K562 (cell line): ENCODE results near the gene NCOA3. TPM values are rescaled to one million over a fixed set of nuclear protein-coding genes. Genes with fewer than 3 reads are reported as not detected.

ENCODE experiments used
- ETV6 ChIP-seq, 3 experiments: fragments of 150-350 bp in 1 of 3; sonication (generic) in 1 of 3; formaldehyde crosslinking in 1 of 3; IDR thresholded peaks; 2 replicates each; pipeline versions ENCODE4 v1.6.1 to v1.8.0; 2014 to 2022; ENCODE audit warnings: borderline replicate concordance in 2 of 3, low read depth in 2 of 3, antibody characterized with exemption in 1 of 3, low read length in 1 of 3, mild to moderate bottlenecking in 1 of 3, missing genetic modification reagents in 1 of 3
- GABPB2 ChIP-seq: fragments of 250-450 bp; sonication (Bioruptor Pico); conservative IDR thresholded peaks from 2 replicates; pipeline ENCODE4 v1.5.1; 2021; ENCODE audit warnings: mild to moderate bottlenecking
- HDAC8 ChIP-seq: fragments of 450-650 bp; IDR thresholded peaks from 2 replicates; pipeline ENCODE4 v1.6.1; 2016; ENCODE audit warnings: mild to moderate bottlenecking, missing genetic modification characterization, moderate library complexity, missing compliant biosample characterization
- HOXB6 ChIP-seq: fragments of 250-450 bp; sonication (Bioruptor Pico); IDR thresholded peaks from 2 replicates; pipeline ENCODE4 v1.5.1; 2022; ENCODE audit warnings: mild to moderate bottlenecking, borderline replicate concordance
- NR1H2 ChIP-seq: sonication (generic); formaldehyde crosslinking; IDR thresholded peaks from 2 replicates; pipeline ENCODE4 v1.4.0; 2020; ENCODE audit warnings: mild to moderate bottlenecking, missing genetic modification reagents
- POLR2AphosphoS2 ChIP-seq: IDR thresholded peaks from 2 replicates; pipeline ENCODE4 v1.6.1; 2012; ENCODE audit warnings: low read length, improper control_type of control experiment
- STAG1 ChIP-seq: sonication (generic); formaldehyde crosslinking; IDR thresholded peaks from 2 replicates; pipeline ENCODE4 v1.5.0; 2020; ENCODE audit warnings: missing genetic modification reagents, borderline replicate concordance
- TOE1 ChIP-seq, 2 experiments: fragments of 450-650 bp in 1 of 2; sonication (generic) in 1 of 2; formaldehyde crosslinking in 1 of 2; IDR thresholded peaks; 2 replicates each; pipeline versions ENCODE4 v1.7.1 to v1.8.0; 2016 to 2022; ENCODE audit warnings: borderline replicate concordance in 2 of 2, mild to moderate bottlenecking in 2 of 2, antibody characterized with exemption in 1 of 2, inconsistent platforms in 1 of 2, low read depth in 1 of 2, missing genetic modification reagents in 1 of 2, moderate library complexity in 1 of 2
- ZNF586 ChIP-seq: fragments of 450-650 bp; formaldehyde crosslinking; conservative IDR thresholded peaks from 2 replicates; pipeline ENCODE4 v1.4.0; 2020; ENCODE audit warnings: mild to moderate bottlenecking, moderate library complexity
- polyA plus RNA-seq, 8 experiments: library from polyadenylated mRNA; depleted of rRNA in 4 of 8; stranded (reverse) in 5 of 8; unstranded in 3 of 8; fragments of >200 nt; fragmentation: Nextera tagmentation in 2 of 8; fragmentation: Illumina TruSeq in 1 of 8; extraction: Ambion mirVana in 2 of 8; extraction: Trizol in 1 of 8; gene quantifications; 2 replicates each; pipeline versions ENCODE4 v1.2.1 to v1.2.3, GENCODE V29; 2011 to 2014; ENCODE audit warnings: inconsistent platforms in 1 of 8, missing spikeins in 1 of 8
- total RNA-seq, 7 experiments: library from RNA; depleted of rRNA in 6 of 7; stranded (reverse); fragments of >200 nt in 6 of 7; fragmentation: Illumina TruSeq in 2 of 7; extraction: Trizol in 2 of 7; gene quantifications; 2 replicates each; pipeline versions ENCODE4 v1.2.1 to v1.2.3, GENCODE V29; 2011 to 2021; ENCODE audit warnings: low replicate concordance in 1 of 7
- TF ChIP-seq, protein P1 (sequence below): IDR thresholded peaks from 2 replicates; pipeline ENCODE4 v1.6.1; 2012; ENCODE audit warnings: low read depth, low read length, improper control_type of control experiment, borderline replicate concordance
- TF ChIP-seq, protein P2 (sequence below): sonication (generic); formaldehyde crosslinking; IDR thresholded peaks from 2 replicates; pipeline ENCODE4 v1.5.0; 2020; ENCODE audit warnings: missing genetic modification reagents
- TF ChIP-seq, protein P3 (sequence below): IDR thresholded peaks from 2 replicates; pipeline ENCODE4 v1.6.1; 2014; ENCODE audit warnings: antibody characterized with exemption
- TF ChIP-seq, protein P4 (sequence below): sonication (generic); formaldehyde crosslinking; IDR thresholded peaks from 2 replicates; pipeline ENCODE4 v1.8.1; 2023; ENCODE audit warnings: mild to moderate bottlenecking, missing genetic modification reagents
- TF ChIP-seq, protein P5 (sequence below): fragments of 450-650 bp; formaldehyde crosslinking; IDR thresholded peaks from 2 replicates; pipeline ENCODE4 v1.4.0; 2022; ENCODE audit warnings: mild to moderate bottlenecking, moderate library complexity

Gene NCOA3
- total and polyA plus RNA-seq, 9 of the 15 experiments (the other 6 are each of a cell fraction or from before 2014, with no cell fraction given): 3.2 to 24.3 (median 14.4) TPM

DNA sequence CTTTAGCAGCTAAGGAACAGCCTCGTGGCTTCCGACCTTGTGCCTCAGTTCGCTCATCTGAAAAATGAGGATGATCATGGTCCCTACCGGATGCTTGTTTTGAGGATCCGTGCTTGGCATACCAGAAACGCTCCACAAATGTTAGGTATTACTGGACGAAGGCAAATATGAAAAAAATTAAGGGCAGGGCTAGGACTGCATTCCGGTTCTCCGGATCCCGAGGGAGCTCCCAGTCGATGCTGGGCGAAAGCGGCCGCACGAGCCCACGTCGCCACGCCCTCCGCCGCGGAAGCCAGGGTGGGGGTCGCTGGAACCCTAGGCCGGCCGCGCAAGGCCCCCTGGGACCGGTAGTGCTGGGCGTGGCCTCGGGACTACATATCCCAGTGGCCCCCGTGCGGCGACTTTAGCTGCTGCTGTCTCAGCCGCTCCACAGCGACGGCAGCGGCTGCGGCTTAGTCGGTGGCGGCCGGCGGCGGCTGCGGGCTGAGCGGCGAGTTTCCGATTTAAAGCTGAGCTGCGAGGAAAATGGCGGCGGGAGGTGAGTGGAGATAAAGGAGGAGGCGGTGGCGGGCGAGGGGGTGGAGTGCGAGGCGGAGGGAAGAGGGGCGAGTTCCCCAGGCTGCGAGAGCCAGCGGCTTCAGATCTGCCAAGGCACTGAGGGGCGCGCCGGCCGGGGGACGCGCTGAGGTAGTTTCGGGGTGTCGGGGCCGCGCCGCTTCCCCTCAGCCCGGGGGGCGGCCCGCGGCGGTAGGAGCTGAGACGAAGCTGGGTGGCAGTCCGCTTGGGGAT, at the start of gene NCOA3 (continued):
- TF ChIP-seq, protein P1, sequence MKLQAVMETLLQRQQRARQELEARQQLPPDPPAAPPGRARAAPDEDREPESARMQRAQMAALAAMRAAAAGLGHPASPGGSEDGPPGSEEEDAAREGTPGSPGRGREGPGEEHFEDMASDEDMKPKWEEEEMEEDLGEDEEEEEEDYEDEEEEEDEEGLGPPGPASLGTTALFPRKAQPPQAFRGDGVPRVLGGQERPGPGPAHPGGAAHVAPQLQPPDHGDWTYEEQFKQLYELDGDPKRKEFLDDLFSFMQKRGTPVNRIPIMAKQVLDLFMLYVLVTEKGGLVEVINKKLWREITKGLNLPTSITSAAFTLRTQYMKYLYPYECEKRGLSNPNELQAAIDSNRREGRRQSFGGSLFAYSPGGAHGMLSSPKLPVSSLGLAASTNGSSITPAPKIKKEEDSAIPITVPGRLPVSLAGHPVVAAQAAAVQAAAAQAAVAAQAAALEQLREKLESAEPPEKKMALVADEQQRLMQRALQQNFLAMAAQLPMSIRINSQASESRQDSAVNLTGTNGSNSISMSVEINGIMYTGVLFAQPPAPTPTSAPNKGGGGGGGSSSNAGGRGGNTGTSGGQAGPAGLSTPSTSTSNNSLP: no peak
- no peak for TF ChIP-seq NR1H2 (CRISPR knock-in tag)
- TF ChIP-seq POLR2AphosphoS2: no peak; the same call in 1 of the 2 replicates
- TF ChIP-seq HOXB6: no peak
- TF ChIP-seq ZNF586 (CRISPR knock-in tag): no peak
- TF ChIP-seq GABPB2 (CRISPR knock-in tag): no peak
- no peak for TF ChIP-seq STAG1
- TF ChIP-seq HDAC8 (tag): no peak
- TF ChIP-seq TOE1 (IDR thresholded peaks at IDR 0.05; ENCODE audit: borderline replicate concordance): peak; percentile 60; the same call in 1 of the 2 replicates
- TF ChIP-seq TOE1 (CRISPR knock-in tag; IDR thresholded peaks at IDR 0.05; ENCODE audit: borderline replicate concordance, low read depth): no peak
- TF ChIP-seq, protein P2, sequence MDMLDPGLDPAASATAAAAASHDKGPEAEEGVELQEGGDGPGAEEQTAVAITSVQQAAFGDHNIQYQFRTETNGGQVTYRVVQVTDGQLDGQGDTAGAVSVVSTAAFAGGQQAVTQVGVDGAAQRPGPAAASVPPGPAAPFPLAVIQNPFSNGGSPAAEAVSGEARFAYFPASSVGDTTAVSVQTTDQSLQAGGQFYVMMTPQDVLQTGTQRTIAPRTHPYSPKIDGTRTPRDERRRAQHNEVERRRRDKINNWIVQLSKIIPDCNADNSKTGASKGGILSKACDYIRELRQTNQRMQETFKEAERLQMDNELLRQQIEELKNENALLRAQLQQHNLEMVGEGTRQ (CRISPR knock-in tag): no peak; the same call in 1 of the 2 replicates
- TF ChIP-seq, protein P3, sequence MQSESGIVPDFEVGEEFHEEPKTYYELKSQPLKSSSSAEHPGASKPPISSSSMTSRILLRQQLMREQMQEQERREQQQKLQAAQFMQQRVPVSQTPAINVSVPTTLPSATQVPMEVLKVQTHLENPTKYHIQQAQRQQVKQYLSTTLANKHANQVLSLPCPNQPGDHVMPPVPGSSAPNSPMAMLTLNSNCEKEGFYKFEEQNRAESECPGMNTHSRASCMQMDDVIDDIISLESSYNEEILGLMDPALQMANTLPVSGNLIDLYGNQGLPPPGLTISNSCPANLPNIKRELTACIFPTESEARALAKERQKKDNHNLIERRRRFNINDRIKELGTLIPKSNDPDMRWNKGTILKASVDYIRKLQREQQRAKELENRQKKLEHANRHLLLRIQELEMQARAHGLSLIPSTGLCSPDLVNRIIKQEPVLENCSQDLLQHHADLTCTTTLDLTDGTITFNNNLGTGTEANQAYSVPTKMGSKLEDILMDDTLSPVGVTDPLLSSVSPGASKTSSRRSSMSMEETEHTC: no peak
- TF ChIP-seq, protein P4, sequence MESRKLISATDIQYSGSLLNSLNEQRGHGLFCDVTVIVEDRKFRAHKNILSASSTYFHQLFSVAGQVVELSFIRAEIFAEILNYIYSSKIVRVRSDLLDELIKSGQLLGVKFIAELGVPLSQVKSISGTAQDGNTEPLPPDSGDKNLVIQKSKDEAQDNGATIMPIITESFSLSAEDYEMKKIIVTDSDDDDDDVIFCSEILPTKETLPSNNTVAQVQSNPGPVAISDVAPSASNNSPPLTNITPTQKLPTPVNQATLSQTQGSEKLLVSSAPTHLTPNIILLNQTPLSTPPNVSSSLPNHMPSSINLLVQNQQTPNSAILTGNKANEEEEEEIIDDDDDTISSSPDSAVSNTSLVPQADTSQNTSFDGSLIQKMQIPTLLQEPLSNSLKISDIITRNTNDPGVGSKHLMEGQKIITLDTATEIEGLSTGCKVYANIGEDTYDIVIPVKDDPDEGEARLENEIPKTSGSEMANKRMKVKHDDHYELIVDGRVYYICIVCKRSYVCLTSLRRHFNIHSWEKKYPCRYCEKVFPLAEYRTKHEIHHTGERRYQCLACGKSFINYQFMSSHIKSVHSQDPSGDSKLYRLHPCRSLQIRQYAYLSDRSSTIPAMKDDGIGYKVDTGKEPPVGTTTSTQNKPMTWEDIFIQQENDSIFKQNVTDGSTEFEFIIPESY: peak; percentile 88; the same call in 1 of the 2 replicates
- TF ChIP-seq, protein P5, sequence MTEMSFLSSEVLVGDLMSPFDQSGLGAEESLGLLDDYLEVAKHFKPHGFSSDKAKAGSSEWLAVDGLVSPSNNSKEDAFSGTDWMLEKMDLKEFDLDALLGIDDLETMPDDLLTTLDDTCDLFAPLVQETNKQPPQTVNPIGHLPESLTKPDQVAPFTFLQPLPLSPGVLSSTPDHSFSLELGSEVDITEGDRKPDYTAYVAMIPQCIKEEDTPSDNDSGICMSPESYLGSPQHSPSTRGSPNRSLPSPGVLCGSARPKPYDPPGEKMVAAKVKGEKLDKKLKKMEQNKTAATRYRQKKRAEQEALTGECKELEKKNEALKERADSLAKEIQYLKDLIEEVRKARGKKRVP: no peak
- no peak for TF ChIP-seq ETV6 (IDR thresholded peaks at IDR 0.05; ENCODE audit: borderline replicate concordance in 1 of 2, low read depth in 2 of 2, low read length in 1 of 2)
- TF ChIP-seq ETV6 (CRISPR knock-in tag; IDR thresholded peaks at IDR 0.05; ENCODE audit: borderline replicate concordance): no peak
